GM18505 (cell line): ENCODE data around the gene MCC.

ENCODE experiments used
- ATAC-seq: cut with Tn5 transposase; IDR thresholded peaks from one replicate; pipeline ENCODE4 v1.9.1; 2021; ENCODE audit not compliant: unreplicated experiment
- POLR2A ChIP-seq: IDR thresholded peaks from 4 replicates; pipeline ENCODE4 v1.6.1; 2011; ENCODE audit warnings: borderline replicate concordance; ENCODE audit not compliant: insufficient read depth, insufficient read length; ENCODE audit errors: extremely low read depth

Gene MCC

GRCh38 chr5:113227798-113228197 is 260.5 kb downstream of the MCC start:
- no peak for TF ChIP-seq POLR2A
- no peak for ATAC-seq

GRCh38 chr5:113226116-113226736 is 262.0 kb downstream of the MCC start:
- ATAC-seq, result no peak
- no peak for TF ChIP-seq POLR2A

GRCh38 chr5:113225259-113225658 is 263.0 kb downstream of the MCC start:
- ATAC-seq, result no peak
- TF ChIP-seq POLR2A, result no peak

- ATAC-seq, result no peak
- TF ChIP-seq POLR2A, result no peak
Observed at GRCh38 chr5:113224605-113225065, 263.6 kb downstream of the MCC start.

- ATAC-seq, result no peak
- no peak for TF ChIP-seq POLR2A
Observed at GRCh38 chr5:113223831-113224604, 264.2 kb downstream of the MCC start.

GRCh38 chr5:113223315-113223714 is 264.9 kb downstream of the MCC start:
- ATAC-seq, result no peak
- no peak for TF ChIP-seq POLR2A

GRCh38 chr5:113221294-113222176 is 266.7 kb downstream of the MCC start:
- no peak for ATAC-seq
- TF ChIP-seq POLR2A, result no peak

GRCh38 chr5:113219695-113220094 is 268.6 kb downstream of the MCC start:
- ATAC-seq, result no peak
- no peak for TF ChIP-seq POLR2A

GRCh38 chr5:113218906-113219517 is 269.2 kb downstream of the MCC start:
- no peak for ATAC-seq

GRCh38 chr5:113218200-113218599 is 270.1 kb downstream of the MCC start:
- no peak for TF ChIP-seq POLR2A
- no peak for ATAC-seq

More at GRCh38 chr5:113218906-113219517, 269.2 kb downstream of the MCC start:
- no peak for TF ChIP-seq POLR2A

GRCh38 chr5:113217619-113218184 is 270.6 kb downstream of the MCC start:
- no peak for ATAC-seq
- no peak for TF ChIP-seq POLR2A

GRCh38 chr5:113216545-113216944 is 271.7 kb downstream of the MCC start:
- no peak for TF ChIP-seq POLR2A
- no peak for ATAC-seq

GRCh38 chr5:113215401-113216060 is 272.7 kb downstream of the MCC start:
- ATAC-seq, result no peak
- no peak for TF ChIP-seq POLR2A
